ELR (cell line): Measurements from ENCODE around the gene SSTR3.
A peak's percentile ranks its signal among the peaks of the same experiment; 100 is the strongest.
"Not testable (repeated sequence)": the region's sequence is repeated elsewhere in the genome, so short reads cannot be mapped to it uniquely, and the experiment has no call there.

Experiments used
- DNase-seq: peaks from one replicate; pipeline ENCODE4 v3.0.0-alpha.2; 2015; ENCODE audit warnings: low read depth

The SSTR3 gene

GRCh38 chr22:37242395-37242918 lies 30.2 kb upstream of the SSTR3 start:
- peak; percentile 79 for DNase-seq

GRCh38 chr22:37241351-37242142 lies 29.3 kb upstream of the SSTR3 start:
- DNase-seq: no peak

GRCh38 chr22:37240941-37241320 lies 28.7 kb upstream of the SSTR3 start:
- DNase-seq: no peak

- no peak for DNase-seq
Measured at GRCh38 chr22:37240240-37240940, 28.1 kb upstream of the SSTR3 start.

GRCh38 chr22:37239336-37240239 lies 27.3 kb upstream of the SSTR3 start:
- DNase-seq: no peak

- no peak for DNase-seq
Measured at GRCh38 chr22:37237371-37238268, 25.3 kb upstream of the SSTR3 start.

- no peak for DNase-seq
Measured at GRCh38 chr22:37235897-37236607, 23.8 kb upstream of the SSTR3 start.

- no peak for DNase-seq
Measured at GRCh38 chr22:37234736-37235711, 22.7 kb upstream of the SSTR3 start.

GRCh38 chr22:37233751-37234631 lies 21.7 kb upstream of the SSTR3 start:
- DNase-seq: no peak

- not testable (repeated sequence) for DNase-seq
Measured at GRCh38 chr22:37233371-37233750, 21.1 kb upstream of the SSTR3 start.

GRCh38 chr22:37232140-37232998 lies 20.1 kb upstream of the SSTR3 start:
- no peak for DNase-seq

- no peak for DNase-seq
Measured at GRCh38 chr22:37231406-37232139, 19.3 kb upstream of the SSTR3 start.

- DNase-seq: peak; percentile 31
Measured at GRCh38 chr22:37230673-37231405, 18.6 kb upstream of the SSTR3 start.

GRCh38 chr22:37229805-37230672 lies 17.8 kb upstream of the SSTR3 start:
- DNase-seq: peak; percentile 91
